HL-60 (cell line): ENCODE data around the gene NAXE.

Experiments
- DNase-seq, 2 experiments: peaks; one replicate each; pipeline ENCODE4 v3.0.0-alpha.2; 2010 to 2020; ENCODE audit warnings: low read depth in 1 of 2, low spot score in 1 of 2
- H3K27ac ChIP-seq: fragments of 250-450 bp; sonication (Bioruptor Pico); replicated peaks from 2 replicates; pipeline ENCODE4 v1.5.1; 2020; ENCODE audit warnings: mild to moderate bottlenecking, moderate library complexity
- H3K27me3 ChIP-seq: fragments of 250-450 bp; sonication (Bioruptor Pico); 2 replicates; pipeline ENCODE4 v1.5.1; 2021; ENCODE audit warnings: mild to moderate bottlenecking, moderate library complexity; ENCODE audit not compliant: insufficient read depth, poor library complexity, severe bottlenecking
- H3K4me3 ChIP-seq: replicated peaks from 2 replicates; pipeline ENCODE4 v1.5.1; 2011; ENCODE audit warnings: mild to moderate bottlenecking, control low read depth, low read length; ENCODE audit not compliant: insufficient read depth
- GABPA ChIP-seq: IDR thresholded peaks from 2 replicates; pipeline ENCODE4 v1.6.1; 2012; ENCODE audit warnings: low read depth
- POLR2AphosphoS5 ChIP-seq: IDR thresholded peaks from 2 replicates; pipeline ENCODE4 v1.6.1; 2012; ENCODE audit warnings: low read depth
- SPI1 ChIP-seq: IDR thresholded peaks from 2 replicates; pipeline ENCODE4 v1.6.1; 2012; ENCODE audit warnings: low read depth, mild to moderate bottlenecking, borderline replicate concordance
- TF ChIP-seq, protein P1 (sequence below): IDR thresholded peaks from 2 replicates; pipeline ENCODE4 v1.6.1; 2012; ENCODE audit warnings: low read depth; ENCODE audit not compliant: insufficient replicate concordance
- TF ChIP-seq, protein P2 (sequence below): IDR thresholded peaks from one replicate; pipeline ENCODE4 v1.5.1; 2011; ENCODE audit warnings: low read length, control low read depth, inconsistent platforms; ENCODE audit not compliant: insufficient read depth

NAXE gene

GRCh38 chr1:156574039-156574633 lies 17.4 kb upstream of the NAXE start:
- DNase-seq = no peak
- TF ChIP-seq, protein P1, sequence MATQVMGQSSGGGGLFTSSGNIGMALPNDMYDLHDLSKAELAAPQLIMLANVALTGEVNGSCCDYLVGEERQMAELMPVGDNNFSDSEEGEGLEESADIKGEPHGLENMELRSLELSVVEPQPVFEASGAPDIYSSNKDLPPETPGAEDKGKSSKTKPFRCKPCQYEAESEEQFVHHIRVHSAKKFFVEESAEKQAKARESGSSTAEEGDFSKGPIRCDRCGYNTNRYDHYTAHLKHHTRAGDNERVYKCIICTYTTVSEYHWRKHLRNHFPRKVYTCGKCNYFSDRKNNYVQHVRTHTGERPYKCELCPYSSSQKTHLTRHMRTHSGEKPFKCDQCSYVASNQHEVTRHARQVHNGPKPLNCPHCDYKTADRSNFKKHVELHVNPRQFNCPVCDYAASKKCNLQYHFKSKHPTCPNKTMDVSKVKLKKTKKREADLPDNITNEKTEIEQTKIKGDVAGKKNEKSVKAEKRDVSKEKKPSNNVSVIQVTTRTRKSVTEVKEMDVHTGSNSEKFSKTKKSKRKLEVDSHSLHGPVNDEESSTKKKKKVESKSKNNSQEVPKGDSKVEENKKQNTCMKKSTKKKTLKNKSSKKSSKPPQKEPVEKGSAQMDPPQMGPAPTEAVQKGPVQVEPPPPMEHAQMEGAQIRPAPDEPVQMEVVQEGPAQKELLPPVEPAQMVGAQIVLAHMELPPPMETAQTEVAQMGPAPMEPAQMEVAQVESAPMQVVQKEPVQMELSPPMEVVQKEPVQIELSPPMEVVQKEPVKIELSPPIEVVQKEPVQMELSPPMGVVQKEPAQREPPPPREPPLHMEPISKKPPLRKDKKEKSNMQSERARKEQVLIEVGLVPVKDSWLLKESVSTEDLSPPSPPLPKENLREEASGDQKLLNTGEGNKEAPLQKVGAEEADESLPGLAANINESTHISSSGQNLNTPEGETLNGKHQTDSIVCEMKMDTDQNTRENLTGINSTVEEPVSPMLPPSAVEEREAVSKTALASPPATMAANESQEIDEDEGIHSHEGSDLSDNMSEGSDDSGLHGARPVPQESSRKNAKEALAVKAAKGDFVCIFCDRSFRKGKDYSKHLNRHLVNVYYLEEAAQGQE = no peak
- TF ChIP-seq GABPA (no peak), SPI1 (no peak), POLR2AphosphoS5 (no peak)
- TF ChIP-seq, protein P2, sequence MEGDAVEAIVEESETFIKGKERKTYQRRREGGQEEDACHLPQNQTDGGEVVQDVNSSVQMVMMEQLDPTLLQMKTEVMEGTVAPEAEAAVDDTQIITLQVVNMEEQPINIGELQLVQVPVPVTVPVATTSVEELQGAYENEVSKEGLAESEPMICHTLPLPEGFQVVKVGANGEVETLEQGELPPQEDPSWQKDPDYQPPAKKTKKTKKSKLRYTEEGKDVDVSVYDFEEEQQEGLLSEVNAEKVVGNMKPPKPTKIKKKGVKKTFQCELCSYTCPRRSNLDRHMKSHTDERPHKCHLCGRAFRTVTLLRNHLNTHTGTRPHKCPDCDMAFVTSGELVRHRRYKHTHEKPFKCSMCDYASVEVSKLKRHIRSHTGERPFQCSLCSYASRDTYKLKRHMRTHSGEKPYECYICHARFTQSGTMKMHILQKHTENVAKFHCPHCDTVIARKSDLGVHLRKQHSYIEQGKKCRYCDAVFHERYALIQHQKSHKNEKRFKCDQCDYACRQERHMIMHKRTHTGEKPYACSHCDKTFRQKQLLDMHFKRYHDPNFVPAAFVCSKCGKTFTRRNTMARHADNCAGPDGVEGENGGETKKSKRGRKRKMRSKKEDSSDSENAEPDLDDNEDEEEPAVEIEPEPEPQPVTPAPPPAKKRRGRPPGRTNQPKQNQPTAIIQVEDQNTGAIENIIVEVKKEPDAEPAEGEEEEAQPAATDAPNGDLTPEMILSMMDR = no peak
- H3K4me3 ChIP-seq = no peak overlapping the region
- H3K27ac ChIP-seq = no peak overlapping the region
- H3K27me3 ChIP-seq = no peaks in the 10 kb centered on the region

DNA sequence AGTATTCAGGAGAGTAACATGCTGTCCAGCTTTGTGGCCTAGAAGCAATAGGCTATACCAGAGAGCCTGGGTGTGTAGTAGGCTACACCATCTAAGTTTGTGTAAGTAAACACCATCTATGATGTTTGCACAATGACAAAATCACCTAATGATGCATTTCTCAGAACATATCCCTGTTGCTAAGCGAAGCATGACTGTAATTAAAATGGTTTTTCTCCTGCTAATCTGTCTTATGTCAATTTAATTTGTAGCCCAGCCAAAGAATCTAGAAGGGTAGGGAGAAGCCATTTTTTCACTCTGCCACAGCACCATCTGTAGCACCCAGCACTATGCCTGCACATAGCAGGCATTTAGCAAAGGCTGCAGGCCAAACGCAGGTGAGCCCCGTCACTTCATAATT lies 14.0 kb upstream of the NAXE start:
- TF ChIP-seq, protein P1 = no peak
- TF ChIP-seq SPI1 = no peak
- no peak for TF ChIP-seq POLR2AphosphoS5
- TF ChIP-seq GABPA = no peak
- TF ChIP-seq, protein P2 = no peak
- Histone ChIP-seq H3K27ac (no peak overlapping the region), H3K4me3 (no peak overlapping the region), H3K27me3 (no peaks in the 10 kb centered on the region)
- no peak for DNase-seq

DNA sequence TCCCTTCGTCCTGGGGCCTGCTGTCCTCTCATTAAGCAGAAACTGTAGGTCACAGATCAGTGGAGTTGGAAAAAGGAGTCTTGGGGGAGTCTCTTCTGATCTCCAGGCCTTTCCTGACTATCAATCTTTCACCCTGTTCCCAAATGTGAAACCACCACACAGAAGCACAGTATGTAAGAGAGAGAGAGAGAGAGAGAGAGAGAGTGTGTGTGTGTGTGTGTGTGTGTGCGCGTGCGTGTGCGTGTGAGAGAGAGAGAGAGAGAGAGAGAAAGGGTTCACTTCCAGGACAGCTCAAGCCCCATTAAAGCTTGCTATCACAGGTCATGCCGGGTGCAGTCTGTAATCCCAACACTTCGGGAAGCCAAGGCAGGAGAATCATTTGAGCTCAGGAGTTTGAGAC lies 13.5 kb upstream of the NAXE start:
- TF ChIP-seq SPI1 (no peak), POLR2AphosphoS5 (no peak), GABPA (no peak)
- TF ChIP-seq, protein P1 = no peak
- TF ChIP-seq, protein P2 = no peak
- Histone ChIP-seq H3K27me3 (no peaks in the 10 kb centered on the region), H3K4me3 (no peak overlapping the region), H3K27ac (no peak overlapping the region)
- DNase-seq = no peak
